Measurements from ENCODE around the gene MRPS16. TPM values are rescaled to one million over a fixed set of nuclear protein-coding genes. Genes with fewer than 3 reads are reported as not detected.

Gene MRPS16
- total RNA-seq, 2 experiments from 2014 or later, result 97.5 to 103 TPM

DNA sequence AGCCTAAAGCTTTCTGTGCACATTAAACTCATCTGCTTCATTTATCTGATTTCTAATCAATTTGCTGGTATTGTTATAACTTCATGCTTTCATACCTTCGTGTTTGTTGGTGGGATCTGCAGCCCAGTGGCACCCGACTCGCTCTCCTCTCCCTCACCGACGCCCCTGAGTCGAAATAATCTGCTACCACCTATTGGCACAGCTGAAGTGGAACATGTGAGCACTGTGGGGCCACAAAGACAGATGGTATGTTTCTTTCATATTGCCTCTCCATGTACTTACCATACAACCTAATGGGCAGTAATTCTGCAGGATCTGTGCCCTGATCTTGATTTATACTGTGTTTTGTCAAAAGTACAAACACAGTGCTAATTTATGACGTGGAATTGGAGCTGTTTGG lies 17.7 kb downstream of the MRPS16 start:
- Mint-ChIP-seq H3K27ac (no peak overlapping the region), H3K36me3 (ENCODE audit: low read depth) (peaks cover 43% of the 10 kb centered on the region), H3K27me3 (ENCODE audit: low read depth) (no peaks in the 10 kb centered on the region), H3K4me1 (ENCODE audit: low read depth) (no peaks in the 10 kb centered on the region), H3K4me3 (no peak overlapping the region), H3K9me3 (ENCODE audit: insufficient read depth) (no peaks in the 10 kb centered on the region)
- ATAC-seq (no peak), DNase-seq (no peak)
- POLR2A ChIA-PET, result interaction anchor here (1.7 kb wide), 1 partner anchor 12 kb away, joined by 12 read pairs; the partner anchor contains the start of gene DNAJC9
- CTCF ChIA-PET, result interaction anchor here (0.9 to 1.5 kb wide), 2 partner anchors 8 to 12 kb away, joined by 3 to 5 read pairs; partner anchors contain the start of gene DNAJC9

DNA sequence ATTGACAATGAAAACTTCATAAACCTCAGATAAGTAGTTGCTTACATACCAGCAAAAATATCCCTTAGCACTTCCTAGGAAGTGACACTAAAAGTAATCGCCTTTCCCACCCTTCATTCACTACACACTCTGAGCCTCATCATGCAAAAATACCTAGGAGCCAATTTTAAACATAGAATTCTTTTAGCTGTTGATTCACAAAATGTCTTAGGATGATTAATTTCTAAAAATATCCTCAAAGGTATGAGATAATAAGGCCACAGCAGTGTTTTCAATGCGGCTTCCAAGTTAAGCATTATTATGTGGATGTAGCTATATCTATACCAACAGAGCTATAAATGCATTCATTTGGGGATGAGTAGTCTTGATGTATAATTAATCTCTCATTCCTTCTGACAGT lies 18.6 kb downstream of the MRPS16 start:
- Mint-ChIP-seq H3K4me3 (no peak overlapping the region), H3K27ac (no peak overlapping the region), H3K36me3 (ENCODE audit: low read depth) (peaks cover 35% of the 10 kb centered on the region), H3K9me3 (ENCODE audit: insufficient read depth) (no peaks in the 10 kb centered on the region), H3K27me3 (ENCODE audit: low read depth) (no peaks in the 10 kb centered on the region), H3K4me1 (ENCODE audit: low read depth) (no peaks in the 10 kb centered on the region)
- ATAC-seq (no peak), DNase-seq (no peak)
- ChIA-PET CTCF (interaction anchor here (0.7 to 1.5 kb wide), 2 partner anchors 11 to 13 kb away, joined by 4 to 5 read pairs; partner anchors contain the start of gene DNAJC9), POLR2A (interaction anchor here (1.7 kb wide), 1 partner anchor 13 kb away, joined by 12 read pairs; the partner anchor contains the start of gene DNAJC9)

DNA sequence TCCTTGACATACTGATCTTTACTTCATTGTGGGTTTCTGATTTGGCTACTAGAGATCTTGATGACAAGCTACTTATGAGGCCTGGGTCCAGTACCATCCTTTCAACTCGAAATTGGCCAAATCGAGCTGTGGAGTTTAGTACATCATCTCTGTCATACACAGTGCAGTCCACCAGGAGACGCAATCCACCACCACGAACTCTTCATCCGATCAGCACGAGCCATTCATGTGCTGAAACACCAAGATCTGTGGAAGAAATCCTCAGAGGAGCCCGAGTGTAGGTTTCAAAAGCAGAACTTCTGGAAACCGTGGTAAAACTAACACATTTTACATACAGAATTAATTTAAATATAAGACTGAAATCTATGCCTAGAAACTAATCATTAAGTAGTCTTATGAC lies 19.6 kb downstream of the MRPS16 start:
- no peaks in the 10 kb centered on the region for H3K9me3 Mint-ChIP-seq (ENCODE audit: insufficient read depth)
- H3K4me1 Mint-ChIP-seq (ENCODE audit: low read depth), result no peaks in the 10 kb centered on the region
- ATAC-seq, result no peak
- ChIA-PET POLR2A (interaction anchor here (0.7 kb wide), 1 partner anchor 390 kb away, joined by 3 read pairs; no protein-coding TSS in a partner anchor), CTCF (no interaction called here)
- peaks cover 31% of the 10 kb centered on the region for H3K36me3 Mint-ChIP-seq (ENCODE audit: low read depth)
- H3K27me3 Mint-ChIP-seq (ENCODE audit: low read depth), result no peaks in the 10 kb centered on the region
- DNase-seq, result no peak
- H3K4me3 Mint-ChIP-seq, result no peak overlapping the region
- H3K27ac Mint-ChIP-seq, result no peak overlapping the region

DNA sequence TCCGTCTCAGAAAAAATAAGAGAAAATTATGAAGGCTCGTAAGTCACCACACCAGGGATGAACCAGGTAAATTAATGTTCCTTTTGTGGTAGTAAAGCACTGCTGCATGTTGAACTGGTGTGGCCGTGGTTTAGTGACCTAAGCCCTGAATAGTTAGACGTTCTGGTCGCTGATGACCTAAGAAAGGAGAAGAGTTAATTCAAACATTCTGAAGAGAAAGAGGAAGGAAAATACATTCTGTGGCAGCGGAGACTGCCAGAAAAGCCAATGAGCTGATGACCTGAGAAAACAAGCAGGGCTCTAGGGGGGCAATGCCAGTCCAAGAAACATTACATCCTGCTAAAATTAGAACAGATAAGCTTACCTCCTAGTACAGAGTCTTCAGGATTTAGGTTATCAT lies 22.9 kb downstream of the MRPS16 start:
- Mint-ChIP-seq H3K27ac (no peak overlapping the region), H3K9me3 (ENCODE audit: insufficient read depth) (no peaks in the 10 kb centered on the region), H3K4me3 (no peak overlapping the region), H3K27me3 (ENCODE audit: low read depth) (no peaks in the 10 kb centered on the region), H3K36me3 (ENCODE audit: low read depth) (peaks cover 12% of the 10 kb centered on the region), H3K4me1 (ENCODE audit: low read depth) (no peaks in the 10 kb centered on the region)
- ChIA-PET CTCF (no interaction called here), POLR2A (no interaction called here)
- no peak for ATAC-seq
- DNase-seq, result no peak

DNA sequence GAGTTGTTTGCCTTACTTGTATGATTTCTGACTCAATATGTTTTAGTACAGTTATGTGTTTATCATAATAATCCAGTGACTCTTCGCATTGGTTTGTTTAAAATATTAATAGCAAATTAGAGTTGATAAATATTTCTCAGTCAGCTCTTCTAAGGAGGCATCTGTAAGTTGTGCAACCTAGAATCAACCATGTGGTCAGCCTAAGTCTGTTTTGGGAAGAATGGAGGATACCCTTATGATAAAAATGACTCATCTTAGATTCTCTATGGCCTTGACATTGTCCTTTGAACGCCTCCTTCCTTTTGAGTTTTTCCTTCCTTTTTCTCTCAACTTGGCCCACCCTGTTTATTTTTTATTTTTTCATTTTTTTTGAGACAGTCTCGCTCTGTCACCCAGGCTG lies 24.2 kb downstream of the MRPS16 start:
- Mint-ChIP-seq H3K36me3 (ENCODE audit: low read depth) (peaks cover 9% of the 10 kb centered on the region), H3K27me3 (ENCODE audit: low read depth) (no peaks in the 10 kb centered on the region), H3K4me3 (no peak overlapping the region), H3K4me1 (ENCODE audit: low read depth) (no peaks in the 10 kb centered on the region), H3K27ac (no peak overlapping the region), H3K9me3 (ENCODE audit: insufficient read depth) (no peaks in the 10 kb centered on the region)
- DNase-seq, result no peak
- CTCF ChIA-PET, result no interaction called here
- ATAC-seq, result no peak
- POLR2A ChIA-PET, result no interaction called here

DNA sequence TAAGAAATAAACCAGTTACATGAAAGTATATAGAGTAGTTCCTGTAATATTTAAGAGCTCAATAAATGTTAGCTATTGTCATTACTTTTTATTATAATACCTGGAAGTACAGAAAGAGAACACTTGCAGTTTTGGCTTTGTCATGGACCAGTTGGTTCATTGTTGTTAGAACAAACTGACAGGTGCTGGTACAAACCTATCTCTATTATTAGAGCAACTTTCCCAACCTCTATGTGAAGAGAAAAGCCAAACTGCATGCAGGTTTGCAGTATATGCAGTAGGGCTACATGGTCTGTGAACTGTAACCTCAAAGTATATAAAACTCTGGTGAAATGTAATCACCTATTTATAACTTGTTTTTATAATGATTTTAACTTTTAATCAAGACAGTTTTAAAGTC lies 25.8 kb downstream of the MRPS16 start:
- Mint-ChIP-seq H3K4me1 (ENCODE audit: low read depth) (no peaks in the 10 kb centered on the region), H3K27me3 (ENCODE audit: low read depth) (no peaks in the 10 kb centered on the region)

DNA sequence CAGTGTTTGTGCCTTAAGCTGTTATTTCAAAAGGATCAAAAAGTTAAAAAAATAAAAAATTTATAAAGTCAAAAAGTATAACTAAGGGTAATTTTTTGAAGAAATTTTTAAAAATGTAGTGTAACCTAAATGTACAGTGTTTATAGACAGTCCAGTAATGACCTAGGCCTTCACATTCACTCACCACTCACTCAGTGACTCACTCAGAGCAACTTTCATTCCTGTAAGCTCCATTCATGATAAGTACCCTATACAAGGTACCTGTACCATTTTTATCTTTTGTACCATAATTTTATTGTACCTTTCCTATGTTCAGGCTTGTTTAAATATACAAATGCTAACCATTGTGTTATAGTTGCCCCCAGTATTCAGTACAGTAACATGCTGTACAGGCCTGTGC lies 26.9 kb downstream of the MRPS16 start:
- ChIA-PET CTCF (no interaction called here), POLR2A (no interaction called here)
- Mint-ChIP-seq H3K4me3 (no peak overlapping the region), H3K9me3 (ENCODE audit: insufficient read depth) (no peaks in the 10 kb centered on the region), H3K27me3 (ENCODE audit: low read depth) (no peaks in the 10 kb centered on the region), H3K4me1 (ENCODE audit: low read depth) (no peaks in the 10 kb centered on the region), H3K27ac (no peak overlapping the region), H3K36me3 (ENCODE audit: low read depth) (peaks cover 5% of the 10 kb centered on the region)
- DNase-seq, result no peak
- ATAC-seq, result no peak

More for the DNA sequence above, 25.8 kb downstream of the MRPS16 start:
- DNase-seq (no peak), ATAC-seq (no peak)
- ChIA-PET POLR2A (no interaction called here), CTCF (interaction anchor here (0.9 kb wide), 1 partner anchor 9 kb away, joined by 3 read pairs; no protein-coding TSS in a partner anchor)
- Mint-ChIP-seq H3K36me3 (ENCODE audit: low read depth) (peaks cover 7% of the 10 kb centered on the region), H3K27ac (no peak overlapping the region), H3K4me3 (no peak overlapping the region), H3K9me3 (ENCODE audit: insufficient read depth) (no peaks in the 10 kb centered on the region)

DNA sequence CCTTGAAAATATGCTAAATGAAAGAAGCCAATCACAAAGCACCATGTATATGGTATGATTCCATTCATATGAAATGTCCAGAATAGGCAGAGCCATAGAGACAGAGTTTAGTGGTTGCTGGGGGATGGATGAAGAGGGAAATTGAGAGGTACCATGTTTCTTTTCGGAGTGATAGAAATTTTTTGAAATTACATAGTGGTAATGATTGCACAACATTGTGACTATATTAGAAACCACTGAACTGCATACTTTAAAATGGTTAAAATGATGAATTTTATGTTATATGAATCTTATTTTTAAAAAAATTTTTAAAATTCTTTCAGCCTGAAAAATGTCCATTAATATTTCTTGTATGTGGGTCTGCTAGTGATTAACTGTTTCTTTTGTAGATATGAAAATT lies 31.5 kb downstream of the MRPS16 start:
- H3K4me1 Mint-ChIP-seq (ENCODE audit: low read depth), result no peaks in the 10 kb centered on the region
- DNase-seq (no peak), ATAC-seq (no peak)
- H3K27me3 Mint-ChIP-seq (ENCODE audit: low read depth), result no peaks in the 10 kb centered on the region
- no peak overlapping the region for H3K4me3 Mint-ChIP-seq
- H3K9me3 Mint-ChIP-seq (ENCODE audit: insufficient read depth), result no peaks in the 10 kb centered on the region
- ChIA-PET CTCF (no interaction called here), POLR2A (no interaction called here)
- H3K27ac Mint-ChIP-seq, result no peak overlapping the region
- H3K36me3 Mint-ChIP-seq (ENCODE audit: low read depth), result peaks cover 24% of the 10 kb centered on the region

DNA sequence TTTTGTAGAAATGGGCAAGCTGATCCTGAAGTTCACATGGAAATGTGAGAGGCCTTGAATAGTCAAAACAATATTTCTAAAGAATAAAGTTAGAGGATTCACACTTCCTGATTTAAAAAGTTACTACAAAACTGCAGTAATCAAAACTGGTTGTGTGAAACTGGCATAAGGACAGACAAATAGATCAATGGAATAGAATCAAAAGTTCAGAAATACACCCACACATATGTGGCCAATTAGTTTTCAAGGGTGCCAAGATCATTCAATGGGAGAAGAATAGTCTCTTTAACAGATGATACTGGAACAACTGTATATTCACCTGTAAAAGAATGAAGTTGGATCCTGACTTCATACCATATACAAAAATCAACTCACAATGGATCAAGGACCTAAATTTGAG lies 33.1 kb downstream of the MRPS16 start:
- ChIA-PET CTCF (interaction anchor here (1.0 to 1.5 kb wide), 5 partner anchors 12 to 122 kb away, joined by 3 to 4 read pairs (median 3); partner anchors contain the start of gene P4HA1), POLR2A (no interaction called here)
- H3K4me3 Mint-ChIP-seq, result no peak overlapping the region
- no peaks in the 10 kb centered on the region for H3K27me3 Mint-ChIP-seq (ENCODE audit: low read depth)
- no peaks in the 10 kb centered on the region for H3K9me3 Mint-ChIP-seq (ENCODE audit: insufficient read depth)
- no peak for DNase-seq
- H3K4me1 Mint-ChIP-seq (ENCODE audit: low read depth), result no peaks in the 10 kb centered on the region
- H3K27ac Mint-ChIP-seq, result no peak overlapping the region
- peaks cover 29% of the 10 kb centered on the region for H3K36me3 Mint-ChIP-seq (ENCODE audit: low read depth)
- ATAC-seq, result no peak

DNA sequence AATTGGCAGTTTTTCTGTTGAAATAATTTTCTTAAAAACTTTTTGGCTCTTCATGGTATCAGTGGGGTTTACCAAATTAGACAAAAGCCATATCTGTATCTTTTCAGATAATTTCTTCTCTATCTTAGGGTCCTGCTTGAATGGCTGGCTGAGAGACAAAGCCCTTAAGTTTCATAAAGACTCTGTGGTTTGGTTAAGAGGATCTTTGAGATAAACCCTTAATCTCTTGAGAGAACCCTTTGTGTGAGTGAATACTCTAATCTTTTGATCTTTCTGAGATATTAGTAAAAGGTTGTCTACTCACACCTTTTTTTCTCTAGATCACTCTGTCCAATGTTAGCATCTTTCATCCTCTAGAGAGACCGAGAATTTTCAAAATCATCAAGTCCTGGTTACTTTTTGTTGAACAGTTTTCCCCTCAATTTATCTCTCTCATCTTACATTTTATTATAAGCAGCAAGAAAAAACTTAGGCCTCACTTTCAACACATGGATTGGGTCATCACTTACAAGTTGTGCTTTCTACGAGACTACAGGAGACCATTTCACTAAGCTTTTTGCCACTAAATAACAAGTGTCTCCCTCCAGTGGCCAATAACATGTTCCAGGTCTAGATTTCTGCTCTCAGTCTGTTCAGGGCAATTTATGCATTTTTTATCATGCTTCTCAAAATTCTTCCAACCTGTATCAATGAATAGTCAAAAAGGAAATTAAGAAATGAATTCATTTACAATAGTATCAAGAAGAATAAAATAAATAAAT lies 33.8 kb downstream of the MRPS16 start:
- Mint-ChIP-seq H3K4me1 (ENCODE audit: low read depth) (no peaks in the 10 kb centered on the region), H3K4me3 (no peak overlapping the region), H3K9me3 (ENCODE audit: insufficient read depth) (no peaks in the 10 kb centered on the region), H3K27me3 (ENCODE audit: low read depth) (no peaks in the 10 kb centered on the region), H3K27ac (no peak overlapping the region), H3K36me3 (ENCODE audit: low read depth) (peaks cover 31% of the 10 kb centered on the region)
- no peak for DNase-seq
- ChIA-PET CTCF (interaction anchor here (1.0 to 1.5 kb wide), 6 partner anchors 11 to 122 kb away, joined by 3 to 5 read pairs (median 3); partner anchors contain the start of gene P4HA1), POLR2A (no interaction called here)
- no peak for ATAC-seq

DNA sequence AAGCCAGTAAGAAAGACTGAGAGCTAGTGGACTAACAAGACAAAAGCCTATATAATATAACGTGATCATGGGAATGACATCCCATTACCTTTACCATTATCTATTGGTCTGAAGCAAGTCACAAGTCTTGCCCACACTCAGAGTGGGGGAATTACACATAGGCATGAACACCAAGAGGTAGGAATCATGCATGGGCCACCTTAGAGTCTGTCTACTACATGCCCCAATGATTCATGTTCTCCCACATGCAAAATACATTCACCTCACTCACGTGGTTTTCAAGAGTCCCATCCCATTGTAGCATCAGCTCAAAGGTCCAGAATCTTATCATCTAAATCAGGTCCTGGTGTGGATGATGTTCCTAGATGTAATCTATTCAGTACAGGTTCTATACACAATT lies 34.8 kb downstream of the MRPS16 start:
- Mint-ChIP-seq H3K27ac (no peak overlapping the region), H3K9me3 (ENCODE audit: insufficient read depth) (no peaks in the 10 kb centered on the region), H3K4me3 (no peak overlapping the region), H3K36me3 (ENCODE audit: low read depth) (peaks cover 31% of the 10 kb centered on the region), H3K4me1 (ENCODE audit: low read depth) (no peaks in the 10 kb centered on the region), H3K27me3 (ENCODE audit: low read depth) (no peaks in the 10 kb centered on the region)
- ATAC-seq (no peak), DNase-seq (no peak)
- ChIA-PET CTCF (interaction anchor here (1.0 to 1.5 kb wide), 3 partner anchors 10 to 47 kb away, joined by 3 to 5 read pairs (median 3); no protein-coding TSS in a partner anchor), POLR2A (no interaction called here)

DNA sequence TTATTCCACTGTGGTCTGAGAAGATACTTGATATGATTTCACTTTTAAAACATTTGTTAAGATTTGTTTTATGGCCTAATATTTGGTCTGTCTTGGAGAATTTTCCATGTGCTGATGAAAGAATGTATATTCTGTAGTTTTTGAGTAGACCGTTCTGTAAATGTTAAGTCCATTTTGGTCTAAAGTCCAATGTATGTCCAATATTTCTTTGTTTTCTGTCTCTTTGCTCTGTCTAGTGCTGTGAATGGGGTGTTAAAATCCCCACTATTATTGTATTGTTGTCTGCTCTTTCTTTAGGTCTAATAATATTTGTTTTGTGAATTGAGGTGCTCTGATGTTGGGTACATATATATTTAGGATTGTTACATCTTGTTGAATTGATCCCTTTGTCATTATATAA lies 36.7 kb downstream of the MRPS16 start:
- H3K4me3 Mint-ChIP-seq, result no peak overlapping the region
- CTCF ChIA-PET, result no interaction called here

More for the DNA sequence above, 36.7 kb downstream of the MRPS16 start:
- DNase-seq, result no peak
- Mint-ChIP-seq H3K27me3 (ENCODE audit: low read depth) (no peaks in the 10 kb centered on the region), H3K36me3 (ENCODE audit: low read depth) (peaks cover 28% of the 10 kb centered on the region), H3K9me3 (ENCODE audit: insufficient read depth) (no peaks in the 10 kb centered on the region), H3K27ac (no peak overlapping the region), H3K4me1 (ENCODE audit: low read depth) (no peaks in the 10 kb centered on the region)
- no peak for ATAC-seq
- POLR2A ChIA-PET, result no interaction called here

Measured in activated CD8-positive, alpha-beta T cell treated with anti-CD3 and anti-CD28 coated beads, Interleukin-2, amount 10 ng/mL, durations not matched to agents 7 days and 5 days (primary cell).